PFSK-1 (cell line): Measurements from ENCODE around the gene PITRM1.

Experiments
- POLR2AphosphoS5 ChIP-seq: IDR thresholded peaks from 2 replicates; pipeline ENCODE4 v1.6.1; 2012; ENCODE audit warnings: low read depth, mild to moderate bottlenecking, control low read depth, low read length, moderate library complexity
- SIN3A ChIP-seq: IDR thresholded peaks from 2 replicates; pipeline ENCODE4 v1.6.1; 2012; ENCODE audit warnings: mild to moderate bottlenecking, low read length, moderate library complexity, borderline replicate concordance; ENCODE audit not compliant: insufficient read depth
- TAF1 ChIP-seq: IDR thresholded peaks from 2 replicates; pipeline ENCODE4 v1.6.1; 2012; ENCODE audit warnings: low read length, control low read depth, borderline replicate concordance; ENCODE audit not compliant: insufficient read depth
- TF ChIP-seq, protein P1 (sequence below), 2 experiments: IDR thresholded peaks; 2 replicates each; pipeline versions ENCODE4 v1.6.1 to v1.8.0; 2011 to 2012; ENCODE audit warnings: low read depth in 2 of 2, low read length in 2 of 2, control low read depth in 1 of 2, inconsistent platforms in 1 of 2, mild to moderate bottlenecking in 1 of 2, moderate library complexity in 1 of 2; ENCODE audit not compliant: insufficient read depth in 1 of 2

DNA sequence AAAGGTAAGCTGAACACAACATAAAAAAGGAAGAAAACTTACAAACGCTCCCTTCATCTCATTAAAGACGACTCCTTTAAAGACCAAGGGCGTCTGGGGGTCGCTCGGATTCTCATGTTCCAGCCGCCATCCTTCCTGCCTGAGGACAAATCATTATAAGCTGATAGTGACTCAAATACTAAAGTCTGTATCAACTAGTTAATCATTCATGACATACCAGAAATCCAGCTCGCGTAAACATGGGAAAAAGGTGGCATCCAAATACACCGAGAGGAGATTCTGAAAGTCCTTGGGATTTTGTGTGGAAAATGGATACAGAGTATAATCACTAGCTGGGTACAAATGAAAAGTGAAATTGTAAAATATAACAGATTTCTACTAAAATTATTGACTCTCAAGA is 7.4 kb downstream of the PITRM1 start:
- TF ChIP-seq TAF1, result no peak
- TF ChIP-seq SIN3A, result no peak
- no peak for TF ChIP-seq POLR2AphosphoS5
- TF ChIP-seq, protein P1, sequence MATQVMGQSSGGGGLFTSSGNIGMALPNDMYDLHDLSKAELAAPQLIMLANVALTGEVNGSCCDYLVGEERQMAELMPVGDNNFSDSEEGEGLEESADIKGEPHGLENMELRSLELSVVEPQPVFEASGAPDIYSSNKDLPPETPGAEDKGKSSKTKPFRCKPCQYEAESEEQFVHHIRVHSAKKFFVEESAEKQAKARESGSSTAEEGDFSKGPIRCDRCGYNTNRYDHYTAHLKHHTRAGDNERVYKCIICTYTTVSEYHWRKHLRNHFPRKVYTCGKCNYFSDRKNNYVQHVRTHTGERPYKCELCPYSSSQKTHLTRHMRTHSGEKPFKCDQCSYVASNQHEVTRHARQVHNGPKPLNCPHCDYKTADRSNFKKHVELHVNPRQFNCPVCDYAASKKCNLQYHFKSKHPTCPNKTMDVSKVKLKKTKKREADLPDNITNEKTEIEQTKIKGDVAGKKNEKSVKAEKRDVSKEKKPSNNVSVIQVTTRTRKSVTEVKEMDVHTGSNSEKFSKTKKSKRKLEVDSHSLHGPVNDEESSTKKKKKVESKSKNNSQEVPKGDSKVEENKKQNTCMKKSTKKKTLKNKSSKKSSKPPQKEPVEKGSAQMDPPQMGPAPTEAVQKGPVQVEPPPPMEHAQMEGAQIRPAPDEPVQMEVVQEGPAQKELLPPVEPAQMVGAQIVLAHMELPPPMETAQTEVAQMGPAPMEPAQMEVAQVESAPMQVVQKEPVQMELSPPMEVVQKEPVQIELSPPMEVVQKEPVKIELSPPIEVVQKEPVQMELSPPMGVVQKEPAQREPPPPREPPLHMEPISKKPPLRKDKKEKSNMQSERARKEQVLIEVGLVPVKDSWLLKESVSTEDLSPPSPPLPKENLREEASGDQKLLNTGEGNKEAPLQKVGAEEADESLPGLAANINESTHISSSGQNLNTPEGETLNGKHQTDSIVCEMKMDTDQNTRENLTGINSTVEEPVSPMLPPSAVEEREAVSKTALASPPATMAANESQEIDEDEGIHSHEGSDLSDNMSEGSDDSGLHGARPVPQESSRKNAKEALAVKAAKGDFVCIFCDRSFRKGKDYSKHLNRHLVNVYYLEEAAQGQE (IDR thresholded peaks at IDR 0.05; ENCODE audit: insufficient read depth in 1 of 2, low read depth in 2 of 2, low read length in 2 of 2), result no peak
